GM13976 (cell line): Measurements from ENCODE around the gene ITGA11.
"Not testable (repeated sequence)": the region's sequence is repeated elsewhere in the genome, so short reads cannot be mapped to it uniquely, and the experiment has no call there.

Experiments used
- DNase-seq: peaks from one replicate; pipeline ENCODE4 v3.0.0; 2012; ENCODE audit warnings: low spot score
- in situ Hi-C: fragments of 300-500 bp; cut with MboI; formaldehyde crosslinking; loops from one replicate; pipeline ENCODE4 v1.12.0; 2022; ENCODE audit warnings: low sequenced_read_pairs, mixed read lengths, inconsistent platforms; ENCODE audit not compliant: unreplicated experiment
- TF ChIP-seq, protein P1 (sequence below): IDR thresholded peaks from 2 replicates; pipeline ENCODE4 v1.5.1; 2012; ENCODE audit warnings: borderline replicate concordance, mild to moderate bottlenecking; ENCODE audit not compliant: insufficient read depth; ENCODE audit errors: extremely low read depth, missing control alignments, control extremely low read depth

ITGA11 gene

GRCh38 chr15:68400066-68400456 lies 31.9 kb downstream of the ITGA11 start:
- TF ChIP-seq, protein P1, sequence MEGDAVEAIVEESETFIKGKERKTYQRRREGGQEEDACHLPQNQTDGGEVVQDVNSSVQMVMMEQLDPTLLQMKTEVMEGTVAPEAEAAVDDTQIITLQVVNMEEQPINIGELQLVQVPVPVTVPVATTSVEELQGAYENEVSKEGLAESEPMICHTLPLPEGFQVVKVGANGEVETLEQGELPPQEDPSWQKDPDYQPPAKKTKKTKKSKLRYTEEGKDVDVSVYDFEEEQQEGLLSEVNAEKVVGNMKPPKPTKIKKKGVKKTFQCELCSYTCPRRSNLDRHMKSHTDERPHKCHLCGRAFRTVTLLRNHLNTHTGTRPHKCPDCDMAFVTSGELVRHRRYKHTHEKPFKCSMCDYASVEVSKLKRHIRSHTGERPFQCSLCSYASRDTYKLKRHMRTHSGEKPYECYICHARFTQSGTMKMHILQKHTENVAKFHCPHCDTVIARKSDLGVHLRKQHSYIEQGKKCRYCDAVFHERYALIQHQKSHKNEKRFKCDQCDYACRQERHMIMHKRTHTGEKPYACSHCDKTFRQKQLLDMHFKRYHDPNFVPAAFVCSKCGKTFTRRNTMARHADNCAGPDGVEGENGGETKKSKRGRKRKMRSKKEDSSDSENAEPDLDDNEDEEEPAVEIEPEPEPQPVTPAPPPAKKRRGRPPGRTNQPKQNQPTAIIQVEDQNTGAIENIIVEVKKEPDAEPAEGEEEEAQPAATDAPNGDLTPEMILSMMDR: no peak
- no peak for DNase-seq
- in situ Hi-C loops: no loop called here

DNA sequence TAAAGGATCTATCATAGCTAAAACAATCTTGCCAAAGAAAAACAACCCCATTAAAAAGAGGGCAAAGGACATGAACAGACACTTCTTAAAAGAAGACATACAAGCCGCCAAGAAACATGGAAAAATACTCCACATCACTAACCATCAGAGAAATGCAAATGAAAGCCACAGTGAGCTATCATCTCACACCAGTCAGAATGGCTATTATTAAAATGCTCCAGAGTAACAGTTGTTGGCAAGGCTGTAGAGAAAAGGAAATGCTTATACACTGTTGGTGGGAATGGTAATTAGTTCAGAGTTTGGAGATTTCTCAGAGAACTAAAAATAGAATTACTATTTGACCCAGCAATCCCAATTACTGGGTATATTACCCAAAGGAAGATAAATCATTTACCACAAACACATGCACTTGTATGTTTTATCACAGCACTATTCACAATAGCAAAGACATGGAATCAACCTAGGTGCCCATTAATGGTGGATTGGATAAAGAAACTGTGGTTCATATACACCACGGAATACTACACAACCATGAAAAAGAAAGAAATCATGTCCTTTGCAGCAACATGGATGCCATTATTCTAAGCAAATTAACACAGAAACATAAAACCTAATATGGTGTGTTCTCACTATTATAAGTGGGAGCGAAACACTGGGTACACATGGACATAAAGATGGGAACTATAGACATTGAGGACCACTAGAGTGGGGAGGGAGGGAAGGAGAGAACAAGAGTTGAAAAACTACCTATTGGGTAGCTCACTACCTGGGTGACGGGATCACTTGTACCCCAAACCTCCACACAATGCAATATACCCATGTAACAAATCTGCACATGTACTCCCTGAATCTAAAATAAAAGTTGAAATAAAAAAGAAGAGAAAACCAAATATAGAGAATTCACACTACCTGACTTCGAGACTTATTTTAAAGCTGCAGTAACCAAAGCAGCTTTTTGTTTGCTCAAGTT lies 32.6 kb downstream of the ITGA11 start:
- no peak for DNase-seq
- TF ChIP-seq, protein P1: no peak
- in situ Hi-C loops: no loop called here

GRCh38 chr15:68397999-68398398 lies 34.0 kb downstream of the ITGA11 start:
- DNase-seq, in situ Hi-C loops: not testable (repeated sequence)

GRCh38 chr15:68396068-68396467 lies 35.9 kb downstream of the ITGA11 start:
- in situ Hi-C loops: no loop called here
- TF ChIP-seq, protein P1: no peak
- DNase-seq: no peak

DNA sequence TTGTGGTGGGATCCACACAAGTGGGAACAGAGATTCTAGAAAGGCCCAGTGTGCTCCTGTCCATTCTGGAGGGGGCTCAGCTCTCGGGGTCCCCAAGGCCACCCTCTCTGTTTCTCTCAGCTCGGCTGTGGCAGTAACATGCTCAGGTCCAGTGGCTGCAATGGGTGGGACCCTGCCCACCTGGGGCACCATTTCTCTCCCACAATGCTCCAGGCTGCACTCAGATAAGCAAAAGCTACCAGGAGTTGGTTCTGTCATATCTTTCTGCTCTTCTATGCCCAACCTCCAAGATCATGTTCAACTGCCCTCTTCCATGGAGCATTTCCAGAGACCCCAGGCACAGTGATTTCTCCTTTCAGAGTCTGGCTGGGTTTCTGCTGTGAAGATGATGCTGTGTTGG lies 40.8 kb downstream of the ITGA11 start:
- TF ChIP-seq, protein P1: no peak
- DNase-seq: no peak
- in situ Hi-C loops: no loop called here

DNA sequence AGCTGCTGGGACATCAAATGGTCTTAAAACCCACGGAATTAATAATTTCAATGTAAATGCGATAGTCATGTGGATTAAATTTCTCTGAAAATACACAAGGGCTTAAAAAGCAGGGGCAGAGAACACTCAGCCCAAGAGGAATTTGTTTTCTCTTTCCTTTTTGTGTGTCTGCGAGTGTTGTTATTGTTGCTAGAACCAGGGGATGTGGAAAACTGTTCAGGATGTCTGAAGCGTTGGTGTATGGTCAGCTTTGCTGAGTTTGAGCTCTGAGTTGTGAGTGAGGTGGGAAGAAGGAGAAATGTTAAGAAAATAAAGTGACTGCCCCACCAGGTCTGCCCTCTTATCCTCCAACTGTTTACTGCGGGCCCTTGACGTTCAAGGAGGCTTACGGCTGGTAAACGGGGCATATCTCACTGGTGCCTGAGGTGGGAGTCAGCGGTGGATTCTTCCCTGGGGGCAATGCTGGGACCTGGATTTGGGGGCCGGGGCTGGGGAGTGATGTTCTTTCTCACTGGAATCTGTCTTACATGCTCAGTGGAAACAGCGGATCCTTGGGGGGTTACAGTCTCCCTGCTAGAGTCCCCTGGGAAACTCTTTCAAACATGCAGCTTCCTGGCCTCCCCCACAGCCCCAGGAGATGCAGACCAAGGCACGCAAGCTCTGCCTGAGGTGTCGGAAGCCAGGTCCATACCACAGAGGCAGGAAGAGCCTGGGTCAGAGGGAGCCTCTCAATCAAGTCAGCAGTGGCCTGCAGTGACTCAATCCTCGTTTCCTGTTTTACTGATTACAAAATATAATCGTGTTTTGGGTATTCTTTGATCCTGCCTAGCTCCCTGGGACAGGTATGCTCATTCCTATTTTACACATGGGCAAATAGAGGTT lies 41.8 kb downstream of the ITGA11 start:
- in situ Hi-C loops: no loop called here
- peak; percentile 50 for DNase-seq
- TF ChIP-seq, protein P1: no peak
